ENCODE data around the gene WFDC1.

The WFDC1 gene

DNA sequence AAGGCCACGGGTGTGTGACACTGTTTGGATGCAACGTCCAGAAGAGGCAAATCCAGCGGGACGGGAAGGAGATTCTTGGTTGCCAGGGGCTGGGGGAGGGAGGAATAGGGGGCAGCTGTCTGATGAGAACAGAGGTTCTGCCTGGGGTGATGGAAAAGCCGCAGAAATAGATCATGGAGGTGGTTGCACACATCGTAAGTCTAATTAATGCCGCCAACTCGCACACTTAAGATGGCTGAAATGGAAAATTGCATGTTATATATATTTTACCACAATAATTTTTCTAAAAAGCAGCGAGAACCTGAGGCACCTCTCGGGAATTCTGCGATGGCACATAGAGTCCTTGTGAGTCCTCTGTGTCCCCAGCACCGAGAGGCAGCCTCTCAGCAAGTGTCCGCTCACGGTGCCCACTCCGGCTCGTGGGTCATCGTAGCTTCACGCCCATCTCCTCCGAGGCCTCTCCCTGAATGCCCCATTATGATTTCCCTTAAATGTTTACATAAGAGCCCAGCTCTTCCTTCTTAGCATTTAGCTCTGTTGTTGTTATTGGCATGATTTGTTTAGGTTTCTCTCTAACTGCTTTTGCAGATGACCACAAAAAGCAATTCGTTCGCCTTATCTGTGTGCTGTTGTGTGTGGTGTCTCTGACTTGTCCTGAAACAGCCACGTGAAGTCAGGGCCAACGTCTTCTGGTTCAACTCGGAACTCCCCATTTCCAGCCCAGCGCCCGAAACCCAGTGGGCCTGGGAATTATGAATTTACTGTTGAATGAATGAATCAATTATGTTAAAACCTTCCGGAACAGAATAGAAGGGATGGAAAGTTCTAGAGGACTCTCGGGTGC is 7.7 kb downstream of the WFDC1 start:
- DNase-seq: no peak

DNA sequence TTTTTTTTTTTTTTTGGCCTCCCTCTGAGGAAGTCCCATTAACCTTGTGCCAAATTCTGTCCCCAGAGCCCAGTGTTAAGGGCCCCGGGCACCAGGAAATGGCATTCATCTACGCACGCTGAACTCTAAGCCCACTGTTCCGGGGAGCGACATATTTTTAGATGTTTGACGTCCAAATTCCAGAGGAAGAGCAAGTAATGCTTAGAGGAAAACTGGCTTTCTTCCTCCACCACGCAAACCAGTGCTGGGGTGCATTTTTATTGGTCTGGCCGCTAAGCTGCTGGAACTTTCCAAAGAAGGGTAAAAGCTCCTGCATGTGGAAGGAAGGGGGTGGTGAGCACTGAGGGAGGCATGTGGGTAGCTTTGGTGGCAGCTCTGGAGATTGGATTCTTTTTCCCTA is 8.3 kb downstream of the WFDC1 start:
- peak; percentile 92 for DNase-seq

DNA sequence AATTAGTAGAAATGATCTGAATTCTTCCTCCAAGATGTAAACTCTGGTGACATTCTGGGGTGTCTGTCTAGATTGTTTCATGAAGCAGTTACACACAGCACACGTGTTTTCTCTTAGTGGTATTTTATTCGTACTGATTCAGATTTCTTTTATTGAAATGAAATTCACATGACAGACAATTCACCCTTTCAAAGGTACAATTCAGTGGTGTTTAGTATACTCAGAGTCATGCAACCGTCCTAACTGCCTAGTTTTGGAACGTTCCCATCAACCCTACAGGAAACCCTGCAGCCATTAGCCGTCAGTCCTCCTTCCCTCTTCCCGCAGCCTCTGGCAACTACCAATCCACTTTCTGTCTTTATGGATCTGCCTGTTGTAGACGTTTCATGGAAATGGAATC is 8.8 kb downstream of the WFDC1 start:
- no peak for DNase-seq

DNA sequence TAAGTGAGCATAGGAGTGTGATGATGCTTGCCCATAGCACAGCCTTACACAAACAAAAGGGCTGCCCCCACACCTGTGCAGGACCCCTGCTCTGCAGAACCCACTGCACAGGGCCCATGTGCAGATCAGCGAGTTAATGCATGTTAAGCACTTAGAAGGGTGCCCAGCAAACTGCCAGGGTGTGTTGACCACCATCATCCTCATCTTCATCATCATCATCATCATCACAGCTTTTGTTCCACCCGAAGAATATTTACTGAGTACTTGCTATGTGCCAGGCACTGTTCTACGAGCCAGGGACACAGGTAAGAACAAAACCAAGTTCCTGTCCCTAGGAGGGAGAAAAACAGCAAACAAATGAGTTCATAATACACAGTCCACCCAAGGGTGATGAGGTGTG is 11.9 kb downstream of the WFDC1 start:
- no peak for DNase-seq

DNA sequence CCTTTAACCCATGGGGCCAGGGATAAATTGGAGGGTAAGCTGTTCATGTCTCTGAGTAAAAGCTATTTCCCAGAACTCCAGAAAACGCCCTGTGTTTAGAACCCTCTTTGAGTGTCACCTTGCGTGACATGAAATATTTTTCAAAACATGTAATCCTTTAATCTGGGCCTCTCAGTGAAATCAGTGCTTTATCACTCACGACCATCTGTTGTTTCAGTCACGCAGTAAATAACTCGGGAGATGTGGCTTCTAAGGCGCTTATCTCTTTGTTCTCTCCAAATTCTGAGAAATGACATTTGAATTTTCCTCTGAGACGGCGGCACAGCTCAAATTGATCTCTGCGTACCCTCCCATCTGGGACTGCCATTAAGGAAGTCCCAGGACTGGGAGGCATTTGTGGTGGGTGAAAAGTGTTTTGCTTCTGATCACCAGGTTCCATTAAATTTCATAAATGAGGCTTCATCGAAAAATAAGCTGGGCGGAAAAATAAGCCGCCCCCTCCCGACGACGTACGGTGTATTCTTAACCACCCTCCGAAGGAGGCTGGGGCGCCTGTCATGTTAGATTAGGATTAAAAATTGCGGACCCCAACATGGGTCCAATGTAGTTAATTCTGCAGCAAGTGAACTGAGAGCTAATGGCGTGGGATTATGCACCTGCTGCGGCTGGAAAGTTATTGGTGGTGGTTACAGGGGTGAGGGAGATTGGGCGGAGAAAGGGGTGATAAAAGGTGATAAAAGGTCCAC is 12.7 kb downstream of the WFDC1 start:
- no peak for DNase-seq

DNA sequence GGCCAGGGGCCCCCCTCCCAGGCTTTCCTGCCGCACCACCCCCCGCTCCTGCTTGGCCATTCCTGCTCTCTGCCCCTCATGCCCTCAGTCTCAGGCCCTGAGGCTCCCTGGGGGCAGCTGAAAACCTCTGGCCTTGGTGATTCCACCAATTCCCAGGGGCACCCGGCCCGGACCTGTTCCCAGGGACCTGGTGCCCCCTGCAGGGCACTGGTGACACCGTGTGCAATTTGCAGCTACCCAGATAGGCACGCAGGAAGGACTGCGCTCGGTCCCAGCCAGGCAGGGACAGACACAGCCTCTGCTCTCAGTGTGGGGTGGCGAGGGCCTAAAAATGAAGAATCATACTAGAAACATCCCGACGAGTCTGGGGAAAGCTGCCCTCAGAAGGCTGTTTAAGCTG is 13.4 kb downstream of the WFDC1 start:
- peak; percentile 64 for DNase-seq

DNA sequence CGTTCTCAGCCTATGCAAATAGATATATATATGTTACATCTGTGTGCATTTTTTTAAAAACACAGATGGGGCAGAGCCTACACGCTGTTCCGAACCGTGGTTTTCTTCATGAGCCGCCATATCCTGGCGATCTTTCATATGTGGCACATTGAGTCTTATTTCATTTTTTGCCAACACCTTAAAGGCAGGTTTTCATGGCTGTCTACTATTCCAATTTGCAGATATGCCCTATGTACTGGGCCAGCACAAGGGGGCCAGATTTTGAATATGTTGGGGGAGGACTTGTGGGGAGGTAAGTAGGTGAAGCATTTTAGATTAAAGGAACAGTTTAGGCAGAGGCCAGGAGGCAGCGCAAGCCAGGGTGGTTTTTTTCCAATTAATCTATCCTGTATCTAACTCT is 16.0 kb downstream of the WFDC1 start:
- no peak for DNase-seq

DNA sequence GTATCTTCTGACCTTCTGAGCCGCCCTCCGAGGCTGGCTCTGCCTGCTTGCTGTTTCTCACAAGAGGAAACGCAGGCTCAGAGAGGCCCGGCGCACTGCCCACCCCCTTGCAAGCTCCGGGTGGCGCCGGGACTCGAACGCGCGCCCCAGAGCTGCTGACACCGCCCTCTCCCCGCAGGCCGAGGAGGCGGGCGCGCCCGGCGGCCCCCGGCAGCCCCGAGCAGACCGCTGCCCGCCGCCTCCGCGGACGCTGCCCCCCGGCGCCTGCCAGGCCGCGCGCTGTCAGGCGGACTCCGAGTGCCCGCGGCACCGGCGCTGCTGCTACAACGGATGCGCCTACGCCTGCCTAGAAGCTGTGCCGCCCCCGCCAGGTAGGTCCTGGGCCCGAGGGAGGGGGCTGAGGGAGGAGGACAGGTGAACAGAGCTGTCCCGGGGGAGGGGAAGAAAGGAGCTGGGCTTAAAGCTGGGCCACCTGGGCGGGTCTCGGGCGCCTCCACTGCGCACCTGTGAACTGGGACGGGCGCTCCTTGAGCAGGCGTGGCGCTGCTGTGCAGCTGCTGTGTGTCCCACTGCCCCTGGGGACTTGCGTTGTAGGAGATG is 18.2 kb downstream of the WFDC1 start:
- no peak for DNase-seq

DNA sequence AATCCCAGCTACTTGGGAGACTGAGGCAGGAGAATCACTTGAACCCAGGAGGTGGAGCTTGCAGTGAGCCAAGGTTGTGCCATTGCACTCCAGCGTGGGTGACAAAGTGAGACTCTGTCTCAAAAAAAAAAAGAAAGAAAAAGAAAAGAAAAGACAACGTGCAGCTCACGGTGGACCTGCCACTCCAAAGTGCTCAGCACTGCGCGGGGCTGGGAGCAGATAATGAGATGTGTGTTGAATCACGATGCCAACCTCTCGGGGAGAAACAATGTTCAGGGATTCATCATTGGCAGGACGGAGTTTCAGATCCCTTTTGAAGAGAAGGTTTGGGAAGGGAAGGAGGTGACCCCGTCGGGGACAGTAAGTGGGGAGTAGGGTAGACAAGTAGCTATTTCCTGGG is 19.2 kb downstream of the WFDC1 start:
- DNase-seq: no peak

DNA sequence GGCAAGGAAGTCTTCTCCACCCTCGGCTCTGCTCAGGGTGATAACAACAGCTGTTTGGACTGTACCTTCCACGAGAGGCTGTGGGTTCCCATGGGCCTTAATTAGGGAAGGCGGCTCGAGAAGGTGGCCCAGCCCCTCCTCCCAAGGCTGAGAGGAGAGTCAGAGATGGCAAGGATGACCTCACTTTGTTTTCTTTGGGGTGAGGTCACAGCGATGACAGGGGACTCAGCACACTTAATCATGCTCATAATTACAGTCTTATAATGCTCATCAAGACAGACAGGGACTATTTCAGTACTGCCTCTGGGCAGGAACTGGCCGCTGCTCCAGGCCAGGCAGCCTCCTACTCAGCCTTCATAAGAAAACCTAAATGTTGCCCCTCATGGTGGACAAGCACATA is 19.7 kb downstream of the WFDC1 start:
- DNase-seq: no peak

DNA sequence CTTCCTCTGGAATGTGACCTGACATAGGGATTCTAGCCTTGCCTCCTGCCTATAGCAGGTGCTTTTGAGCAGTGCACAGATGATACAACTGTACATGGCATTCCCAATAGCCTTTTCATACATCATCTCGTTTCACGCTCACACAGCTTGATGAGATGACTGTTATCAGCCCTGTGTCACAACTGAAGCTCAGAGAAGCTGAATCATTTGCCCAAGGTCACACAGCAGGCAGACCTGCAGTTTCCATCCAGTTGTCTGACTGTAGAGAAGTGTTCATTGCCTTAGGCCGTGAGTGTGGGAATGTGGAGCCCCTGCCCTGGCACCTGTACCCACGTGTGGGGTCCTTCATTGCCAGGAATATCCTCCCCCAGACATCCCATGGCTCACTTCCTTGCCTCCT is 20.1 kb downstream of the WFDC1 start:
- no peak for DNase-seq

DNA sequence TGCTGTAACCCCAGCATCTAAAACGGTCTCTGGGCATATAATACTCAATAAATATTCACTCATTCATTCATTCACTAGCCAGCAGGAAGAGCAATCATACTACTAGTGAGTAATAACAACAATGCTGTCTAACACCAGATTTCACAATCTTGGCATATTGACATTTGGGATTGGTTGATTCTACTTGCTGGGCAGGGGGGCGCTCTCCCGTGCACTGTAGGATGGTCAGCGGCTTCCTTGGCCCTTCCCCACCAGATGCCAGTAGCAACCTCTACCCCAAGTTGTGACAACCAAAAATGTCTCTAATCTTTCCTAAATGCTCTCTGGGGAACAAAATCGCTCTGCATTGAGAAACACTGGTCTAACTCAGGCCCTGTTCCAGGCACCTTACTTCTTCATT is 20.7 kb downstream of the WFDC1 start:
- no peak for DNase-seq

DNA sequence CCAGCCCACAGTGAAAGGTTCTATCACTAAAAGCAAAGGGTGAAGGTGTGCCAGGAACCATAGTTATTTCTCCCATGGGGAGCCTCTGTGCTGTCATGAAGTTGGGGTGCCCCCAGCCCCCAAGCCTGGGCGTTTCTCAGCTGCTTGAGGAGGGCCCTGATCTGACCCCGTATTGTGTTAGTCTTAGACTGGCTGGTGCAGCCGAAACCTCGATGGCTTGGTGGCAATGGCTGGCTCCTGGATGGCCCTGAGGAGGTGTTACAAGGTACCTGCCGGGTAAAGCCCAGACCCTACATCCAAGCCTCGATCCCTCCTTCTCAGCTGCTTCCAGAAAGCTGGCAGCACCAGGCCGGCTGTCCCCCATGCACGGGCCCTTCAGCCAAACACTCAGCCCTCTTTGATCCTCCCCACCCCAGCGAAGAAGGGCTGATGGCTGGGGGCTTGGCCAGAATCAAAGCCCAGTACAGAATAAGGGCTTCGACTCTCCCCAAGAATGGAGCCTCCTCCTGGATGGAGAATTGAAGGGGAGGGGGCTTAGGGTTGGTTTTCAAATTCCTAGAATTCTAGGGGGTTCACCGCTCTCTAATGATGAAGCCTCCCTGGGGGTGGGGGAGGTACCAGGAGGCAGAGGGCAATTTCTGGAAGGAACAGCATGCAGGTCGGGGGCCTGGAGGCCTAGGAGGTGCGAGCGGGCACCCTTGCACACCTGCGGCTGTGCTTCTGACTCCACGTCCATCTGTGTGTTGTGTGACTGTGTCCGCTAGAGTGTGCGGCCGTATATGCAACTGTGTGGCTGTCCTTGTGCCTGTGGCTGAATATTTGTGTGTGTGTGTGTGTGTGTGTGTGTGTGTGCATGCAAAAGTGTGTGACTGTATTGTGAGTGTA is 23.7 kb downstream of the WFDC1 start:
- no peak for DNase-seq

DNA sequence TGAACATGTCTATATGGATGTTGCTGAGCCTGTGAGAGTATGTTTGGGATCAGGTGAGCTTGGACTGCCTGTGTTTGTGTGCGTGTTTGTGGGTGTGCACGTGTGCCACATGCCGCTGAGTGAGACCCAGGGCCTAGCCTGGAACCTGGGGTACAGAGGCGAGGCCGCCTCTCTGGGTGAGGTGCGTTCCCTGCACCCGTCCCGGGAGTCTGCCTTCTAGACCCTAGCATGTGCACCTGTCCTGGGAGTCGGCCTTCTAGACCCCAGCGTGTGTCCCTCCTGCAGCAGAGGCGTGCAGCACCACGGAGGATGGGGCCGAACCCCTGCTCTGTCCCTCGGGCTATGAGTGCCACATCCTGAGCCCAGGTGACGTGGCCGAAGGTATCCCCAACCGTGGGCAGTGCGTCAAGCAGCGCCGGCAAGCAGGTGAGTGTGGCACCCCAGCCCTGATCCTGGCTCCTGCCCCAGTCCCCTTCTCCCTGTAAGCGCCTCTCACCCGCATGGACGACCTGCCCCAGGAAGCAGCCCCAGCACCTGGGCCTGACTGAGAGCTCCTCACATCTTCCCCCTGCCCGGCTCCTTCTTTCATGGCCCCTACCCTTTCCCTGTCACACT is 24.6 kb downstream of the WFDC1 start:
- DNase-seq: no peak

DNA sequence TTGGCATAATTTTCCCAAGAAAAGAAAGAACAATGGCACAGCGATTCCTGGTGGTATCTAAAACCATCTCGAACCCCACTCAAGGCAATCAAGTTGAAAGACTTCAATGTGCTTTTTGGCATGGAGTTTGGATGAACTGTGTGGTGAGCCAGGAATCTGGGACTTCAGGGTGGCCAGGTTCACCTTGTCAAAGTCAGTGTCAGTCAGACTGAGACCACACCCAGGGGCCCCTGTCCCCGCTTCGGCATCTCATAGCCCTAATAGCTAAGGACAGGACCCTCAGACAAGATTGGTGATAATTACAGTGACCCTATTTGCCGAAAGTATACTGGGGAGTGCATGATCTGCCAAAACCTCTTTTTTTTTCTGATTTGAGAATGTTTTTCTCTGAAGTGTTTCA is 25.8 kb downstream of the WFDC1 start:
- DNase-seq: no peak

DNA sequence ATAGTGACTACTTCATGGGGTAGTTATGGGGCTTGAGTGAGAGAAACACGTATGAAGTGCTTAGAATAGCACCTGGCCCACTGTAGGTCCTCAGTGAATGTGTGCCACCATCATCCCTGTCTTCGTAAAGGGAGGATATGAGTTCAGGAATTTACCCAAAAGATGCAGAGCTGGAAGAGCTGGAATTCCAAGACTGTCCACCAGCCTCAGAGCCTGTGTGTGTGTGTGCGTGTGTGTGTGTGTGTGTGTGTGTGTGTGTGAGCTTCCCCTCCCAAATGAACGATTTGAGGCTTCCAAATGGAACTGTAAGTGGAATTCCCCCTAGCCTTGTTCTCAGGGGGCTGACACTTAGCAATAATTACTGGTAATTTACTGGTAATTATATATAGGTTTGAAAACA is 27.3 kb downstream of the WFDC1 start:
- no peak for DNase-seq

DNA sequence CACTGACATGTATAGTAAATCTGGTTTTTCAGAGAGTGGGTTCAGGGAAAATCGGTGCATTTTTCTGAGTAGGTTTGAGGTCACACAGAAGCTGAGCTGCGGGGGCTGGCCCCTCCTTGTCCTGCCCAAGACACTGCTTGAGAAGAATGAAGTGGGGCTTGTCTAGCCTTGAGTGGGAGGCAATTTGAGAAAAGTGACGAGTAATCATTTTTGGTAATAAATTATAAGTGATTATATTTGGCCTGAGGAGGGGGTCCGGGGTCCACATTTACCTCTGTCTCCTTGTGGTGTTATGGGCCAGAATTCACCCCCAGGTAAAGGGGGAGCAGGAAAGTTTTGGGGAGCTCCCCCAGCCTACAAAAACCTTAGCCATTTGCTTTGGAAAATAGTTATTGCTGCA is 28.1 kb downstream of the WFDC1 start:
- no peak for DNase-seq

DNA sequence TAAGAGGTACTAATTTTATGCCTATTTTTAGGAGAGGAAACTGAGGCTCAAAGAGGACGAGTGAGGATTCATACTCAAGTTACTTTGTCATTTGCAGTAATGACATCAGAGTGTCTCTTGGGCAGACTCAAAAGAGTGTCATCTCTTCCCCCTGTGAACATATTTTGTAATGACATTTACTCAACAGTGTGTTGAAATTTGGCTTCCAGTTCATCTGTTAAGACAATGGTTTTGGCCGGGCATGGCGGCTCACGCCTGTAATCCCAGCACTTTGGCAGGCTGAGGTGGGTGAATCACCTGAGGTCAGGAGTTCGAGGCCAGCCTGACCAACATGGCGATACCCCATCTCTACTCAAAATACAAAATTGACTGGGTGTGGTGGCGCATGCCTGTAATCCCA is 28.9 kb downstream of the WFDC1 start:
- no peak for DNase-seq

DNA sequence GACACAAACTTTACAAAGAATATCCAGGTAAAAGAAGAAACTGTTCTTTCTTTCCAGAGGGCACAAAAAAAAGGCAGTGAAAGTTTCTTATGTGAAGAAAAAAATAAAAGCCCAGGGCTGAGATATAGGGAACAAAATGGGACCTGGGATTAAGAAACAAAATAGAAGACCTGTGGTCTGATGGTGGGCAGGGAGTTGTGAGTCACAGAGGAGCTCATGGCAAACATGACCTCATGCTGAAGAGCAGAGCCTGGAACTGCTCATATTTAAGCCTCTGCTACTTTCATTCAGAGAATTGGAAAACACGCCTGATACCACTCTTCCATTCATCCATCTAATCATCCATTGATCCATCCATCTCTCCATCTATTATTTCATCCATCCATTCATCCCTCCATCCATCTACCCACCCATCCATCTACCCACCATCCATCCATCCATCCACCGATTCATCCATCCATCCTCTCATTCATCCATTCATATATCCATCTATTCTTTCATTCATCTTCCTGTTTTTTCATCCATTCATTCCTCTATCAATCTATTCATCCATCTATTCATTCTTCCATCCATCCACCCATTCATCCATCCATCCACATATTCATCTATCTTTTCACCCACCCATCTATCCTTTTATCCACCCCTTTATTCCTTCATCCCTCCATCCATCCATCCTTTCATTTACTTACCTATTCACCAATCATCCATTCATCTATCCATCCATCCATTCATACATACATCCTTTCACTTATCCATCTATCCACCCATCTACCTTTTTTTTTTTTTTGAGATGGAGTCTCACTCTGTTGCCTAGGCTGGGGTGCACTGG is 30.0 kb downstream of the WFDC1 start:
- DNase-seq: peak; percentile 19

DNA sequence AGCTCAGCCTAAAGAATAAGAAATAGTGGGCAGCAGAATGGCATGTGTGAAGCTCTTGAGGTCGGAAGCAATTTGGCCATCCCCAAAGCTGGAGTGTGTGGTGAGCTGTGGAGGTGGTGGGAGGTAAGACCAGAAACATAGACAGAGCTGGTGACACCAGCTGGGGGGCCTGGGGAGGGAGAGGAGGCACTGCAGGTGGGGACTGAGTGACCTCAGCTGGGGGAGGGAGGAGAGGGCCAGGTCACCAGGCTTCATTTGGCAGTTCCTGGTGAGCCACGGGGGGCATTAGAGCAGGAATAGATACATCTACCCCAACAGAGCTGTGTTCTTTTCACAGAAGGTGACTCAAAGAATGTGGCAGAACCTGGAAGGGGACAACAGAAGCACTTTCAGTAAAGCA is 31.9 kb downstream of the WFDC1 start:
- DNase-seq: no peak

DNA sequence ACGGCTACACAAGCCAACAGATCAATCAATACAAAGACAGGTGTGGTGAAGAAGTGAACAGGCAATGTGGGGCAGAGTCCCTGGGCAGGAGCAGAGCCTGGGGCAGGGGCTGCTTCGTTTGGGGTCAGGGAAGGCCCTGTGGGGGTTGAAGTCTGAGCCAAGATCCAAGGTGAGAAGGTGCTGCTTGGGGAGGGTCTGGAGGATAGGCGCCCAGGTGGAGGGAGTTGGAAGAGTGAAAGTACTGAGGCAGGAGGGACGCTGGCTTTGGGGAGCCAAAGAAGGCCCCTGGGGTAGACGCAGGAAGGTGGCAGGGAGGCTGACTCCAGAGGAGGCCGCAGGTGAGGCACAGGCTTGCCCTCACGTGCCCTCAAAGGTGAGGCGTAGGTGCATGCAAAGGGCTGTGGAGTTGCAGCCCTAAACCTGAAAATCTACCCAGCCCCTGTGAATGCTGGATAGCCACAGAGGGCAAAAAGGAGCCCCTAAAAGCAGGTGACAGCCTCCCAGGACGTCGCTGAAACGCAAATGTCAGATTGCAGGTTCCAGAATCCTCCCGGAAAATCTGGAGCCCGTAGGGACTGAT is 33.3 kb downstream of the WFDC1 start:
- no peak for DNase-seq
